GM18499 (cell line): ENCODE results near the gene SPPL2A.
"Not testable (repeated sequence)": the region's sequence is repeated elsewhere in the genome, so short reads cannot be mapped to it uniquely, and the experiment has no call there.

Source experiments
- ATAC-seq: cut with Tn5 transposase; IDR thresholded peaks from one replicate; pipeline ENCODE4 v1.9.1; 2021; ENCODE audit warnings: moderate number of reproducible peaks; ENCODE audit not compliant: insufficient read depth, unreplicated experiment

The SPPL2A gene

DNA sequence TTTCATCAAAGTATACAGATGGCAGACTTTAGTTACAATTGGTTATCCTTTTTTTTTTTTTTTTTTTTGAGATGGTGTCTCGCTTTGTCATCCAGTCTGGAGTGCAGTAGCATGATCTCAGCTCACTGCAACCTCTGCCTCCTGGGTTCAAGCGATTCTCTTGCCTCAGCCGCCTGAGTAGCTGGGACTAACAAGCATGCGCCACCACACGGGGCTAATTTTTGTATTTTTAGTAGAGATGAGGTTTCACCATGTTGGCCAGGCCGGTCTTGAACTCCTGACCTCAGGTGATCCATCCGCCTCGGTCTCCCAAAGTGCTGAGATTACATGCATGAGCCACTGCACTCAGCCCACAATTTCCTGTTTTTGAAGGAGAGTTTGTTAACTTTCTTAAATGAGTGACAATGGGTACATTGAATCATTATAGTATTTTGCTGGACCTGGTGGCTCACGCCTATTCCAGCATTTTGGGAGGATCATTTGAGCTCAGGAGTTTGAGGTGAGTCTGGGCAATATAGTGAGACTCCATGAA, 70.8 kb downstream of the SPPL2A start:
- ATAC-seq = not testable (repeated sequence)

DNA sequence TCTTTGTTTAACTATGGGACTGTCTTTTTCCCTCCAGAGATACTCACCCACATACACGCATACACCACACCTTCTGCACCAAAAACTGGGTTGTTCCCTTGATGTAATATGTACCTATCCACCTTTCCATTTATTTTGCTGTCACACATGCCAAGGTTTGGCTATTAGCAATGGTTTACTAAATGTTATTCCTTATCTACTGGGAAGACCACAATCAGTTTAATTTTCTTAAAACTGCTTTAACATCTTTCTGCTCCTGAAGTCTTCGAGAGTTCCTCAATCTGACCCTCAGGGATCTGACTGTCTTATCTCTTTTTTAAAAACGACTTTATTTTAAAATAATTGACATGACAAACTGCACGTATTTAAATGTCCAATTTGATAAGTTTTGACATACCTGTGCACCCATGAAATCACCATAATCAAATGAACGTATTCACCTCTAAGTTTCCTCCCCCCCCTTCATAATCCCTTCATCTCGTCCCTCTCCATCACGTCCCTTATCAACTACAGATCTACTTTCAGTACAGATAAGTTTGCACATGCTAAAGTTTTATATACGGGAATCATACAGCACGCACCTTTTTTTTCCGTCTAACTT, 78.1 kb downstream of the SPPL2A start:
- ATAC-seq = peak; percentile 18

GRCh38 chr15:50686469-50687301, 78.8 kb downstream of the SPPL2A start, which contains the start of gene TRPM7:
TRPM7 (minus strand) TSS chr15:50686797; CDS start chr15:50686533, 264 bp downstream.
- ATAC-seq = peak; percentile 53

DNA sequence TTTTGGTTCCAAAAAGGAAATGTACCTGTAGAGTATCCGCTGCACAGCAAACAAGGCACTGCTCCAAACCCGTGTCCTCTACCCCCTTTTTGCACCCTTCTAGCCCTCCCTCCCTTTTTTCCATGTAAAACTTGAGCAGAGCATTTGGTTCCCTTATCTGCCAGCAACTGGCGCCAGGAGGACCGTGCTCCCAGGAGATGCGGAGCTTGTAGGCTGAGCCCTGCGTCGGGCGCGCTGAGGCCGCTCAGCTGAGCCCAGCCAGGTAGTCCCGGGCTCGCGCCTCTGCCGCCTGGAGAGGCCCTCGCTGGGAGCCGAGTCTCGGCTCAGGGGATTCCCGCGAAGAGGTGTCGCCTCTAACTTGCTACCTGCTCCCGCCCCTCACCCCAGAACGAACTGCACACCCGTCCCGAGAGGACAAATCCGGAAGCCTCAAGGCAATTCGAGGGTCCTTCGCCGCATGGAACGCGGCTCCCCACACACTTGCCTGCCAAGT, 79.5 kb downstream of the SPPL2A start:
- ATAC-seq = peak; percentile 35

- no peak for ATAC-seq
Observed at GRCh38 chr15:50685191-50685975, 80.1 kb downstream of the SPPL2A start.

GRCh38 chr15:50681467-50681866, 84.0 kb downstream of the SPPL2A start:
- no peak for ATAC-seq

DNA sequence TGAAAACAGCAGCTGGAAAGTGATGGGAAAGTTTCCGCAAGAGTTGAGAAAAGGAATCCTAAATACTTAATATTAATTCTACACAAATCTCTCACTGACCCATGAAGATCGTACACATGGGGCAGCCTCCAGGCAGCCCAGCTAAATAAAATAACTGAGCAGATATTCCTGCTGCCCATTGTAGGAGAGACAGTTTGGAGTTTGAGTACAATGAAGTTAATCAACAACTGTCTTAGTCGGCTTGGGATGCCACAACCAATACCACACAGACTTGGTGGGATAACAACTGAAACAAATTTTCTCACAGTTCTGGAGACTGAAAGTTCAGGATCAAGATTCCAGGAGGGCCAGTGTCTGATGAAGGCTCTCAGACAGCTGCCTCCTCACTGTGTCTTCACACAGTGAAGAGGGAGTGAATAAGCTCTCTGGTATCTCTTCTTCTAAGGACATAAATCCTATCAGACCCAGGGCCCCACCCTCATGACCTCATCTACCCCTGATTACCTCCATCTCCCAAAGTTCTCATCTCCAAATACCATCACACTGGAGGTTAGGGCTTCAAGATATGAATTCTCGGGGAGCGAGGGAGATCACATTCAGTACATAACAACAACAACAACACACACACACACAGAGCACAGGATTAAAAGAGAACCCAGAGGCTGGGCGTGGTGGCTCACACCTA, 88.6 kb downstream of the SPPL2A start:
- no peak for ATAC-seq

- ATAC-seq = no peak
Observed at GRCh38 chr15:50675535-50676144, 89.9 kb downstream of the SPPL2A start.

- ATAC-seq = no peak
Observed at GRCh38 chr15:50670115-50670514, 95.4 kb downstream of the SPPL2A start.

DNA sequence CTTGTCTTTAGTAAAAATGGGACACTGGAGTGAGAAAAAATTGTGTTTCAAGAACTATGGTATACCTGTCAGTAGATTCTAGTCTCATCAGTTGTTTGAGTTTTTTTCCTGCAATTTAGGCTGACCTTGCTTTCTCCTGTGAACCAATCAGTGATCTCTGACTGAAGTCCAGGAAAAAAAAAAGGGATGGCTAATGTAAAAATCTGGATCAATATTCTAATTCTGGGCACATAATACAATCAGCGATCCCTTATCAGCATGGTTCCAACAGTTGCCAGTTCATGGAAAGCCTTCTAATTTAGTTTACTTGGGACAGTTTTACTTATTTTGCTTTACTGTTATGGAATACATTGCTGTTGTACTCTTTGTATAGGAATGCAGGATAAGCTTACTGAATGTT, 95.9 kb downstream of the SPPL2A start:
- no peak for ATAC-seq

- no peak for ATAC-seq
Observed at GRCh38 chr15:50665938-50666337, 99.6 kb downstream of the SPPL2A start.

DNA sequence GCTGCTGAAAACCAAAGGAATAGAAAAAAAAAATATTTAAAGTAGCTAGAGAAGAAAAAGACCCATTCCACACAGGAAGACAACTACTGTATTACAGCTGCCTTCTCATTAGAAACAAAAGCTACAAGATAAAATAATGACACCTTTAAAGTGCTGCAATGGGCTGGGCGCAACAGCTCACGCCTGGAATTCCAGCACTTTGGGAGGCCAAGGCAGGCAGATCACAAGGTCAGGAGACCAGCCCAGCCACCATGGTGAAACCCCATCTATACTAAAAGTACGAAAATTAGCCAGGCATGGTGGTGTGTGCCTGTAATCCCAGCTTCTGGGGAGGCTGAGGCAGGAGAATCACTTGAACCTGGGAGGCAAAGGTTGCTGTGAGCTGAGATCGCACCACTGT, 110.0 kb downstream of the SPPL2A start:
- ATAC-seq = no peak

DNA sequence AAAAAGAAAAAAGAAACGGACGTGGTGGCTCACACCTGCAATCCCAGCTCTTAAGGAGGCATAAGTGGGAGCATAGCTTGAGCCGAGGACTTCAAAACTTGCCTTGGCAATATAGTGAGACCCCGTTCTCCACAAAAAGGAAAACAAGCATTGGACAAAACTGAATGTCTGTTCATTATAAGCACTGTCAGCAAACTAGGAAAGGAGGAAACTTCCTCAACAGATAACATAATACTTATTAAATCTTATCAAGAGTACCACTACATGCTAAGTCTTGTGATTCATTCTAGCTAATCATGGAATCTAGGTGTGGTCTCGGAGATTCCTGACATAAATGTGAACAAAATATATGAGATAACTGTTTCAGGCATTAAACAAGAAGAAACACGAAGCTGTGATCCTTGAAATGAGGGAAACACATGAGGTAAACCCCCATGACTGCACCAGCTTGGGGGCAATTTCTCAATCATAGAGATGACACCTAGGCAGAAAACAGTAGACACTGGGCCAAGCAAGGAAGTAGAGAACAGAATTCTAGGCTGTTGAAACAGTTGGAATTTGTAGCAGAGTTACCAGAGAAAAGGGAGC, 112.3 kb downstream of the SPPL2A start:
- no peak for ATAC-seq

DNA sequence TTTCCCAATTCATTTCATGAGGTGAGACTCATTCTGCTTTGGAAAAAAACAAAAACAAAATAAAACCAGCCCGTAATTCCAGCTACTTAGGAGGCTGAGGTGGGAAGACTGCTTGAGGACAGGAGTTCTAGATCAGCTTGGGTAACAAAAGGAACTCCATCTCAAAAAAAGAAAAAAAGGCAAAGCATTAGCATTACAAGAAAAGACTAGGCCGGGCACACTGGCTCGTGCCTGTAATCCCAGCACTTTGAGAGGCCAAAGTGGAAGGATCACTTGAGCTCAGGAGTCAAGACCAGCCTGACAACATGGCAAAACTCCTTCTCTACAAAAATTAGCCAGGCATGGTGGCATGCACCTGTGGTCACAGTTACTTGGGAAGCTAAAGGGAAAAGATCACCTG, 112.8 kb downstream of the SPPL2A start:
- no peak for ATAC-seq
